Stimulated activated naive CD4-positive, alpha-beta T cell treated with Interleukin-2 at 50 U/mL for 16 hours (primary cell): ENCODE measurements around the gene SIGLEC12.
"Not testable (repeated sequence)": the region's sequence is repeated elsewhere in the genome, so short reads cannot be mapped to it uniquely, and the experiment has no call there.

ENCODE experiments used
- DNase-seq: peaks from one replicate; lab custom pipeline; 2025; lab: John Stamatoyannopoulos, UW

Gene SIGLEC12

GRCh38 chr19:51521781-51522180 is 20.2 kb upstream of the SIGLEC12 start:
- no peak for DNase-seq

GRCh38 chr19:51521357-51521756 is 19.8 kb upstream of the SIGLEC12 start:
- no peak for DNase-seq

GRCh38 chr19:51520728-51521127 is 19.1 kb upstream of the SIGLEC12 start:
- no peak for DNase-seq

- DNase-seq: no peak
Measured at GRCh38 chr19:51514866-51515481, 13.4 kb upstream of the SIGLEC12 start.

- no peak for DNase-seq
Measured at GRCh38 chr19:51513968-51514367, 12.4 kb upstream of the SIGLEC12 start.

GRCh38 chr19:51511353-51511752 is 9.8 kb upstream of the SIGLEC12 start:
- no peak for DNase-seq

GRCh38 chr19:51509823-51510660 is 8.4 kb upstream of the SIGLEC12 start:
- DNase-seq: no peak

GRCh38 chr19:51508059-51508733 is 6.6 kb upstream of the SIGLEC12 start:
- no peak for DNase-seq

- DNase-seq: no peak
Measured at GRCh38 chr19:51507640-51508058, 6.0 kb upstream of the SIGLEC12 start.

- DNase-seq: no peak
Measured at GRCh38 chr19:51507192-51507591, 5.6 kb upstream of the SIGLEC12 start.

- no peak for DNase-seq
Measured at GRCh38 chr19:51505904-51506303, 4.3 kb upstream of the SIGLEC12 start.

GRCh38 chr19:51503896-51504295 is 2.3 kb upstream of the SIGLEC12 start:
- no peak for DNase-seq

- DNase-seq: no peak
Measured at GRCh38 chr19:51503286-51503817, 1.8 kb upstream of the SIGLEC12 start.

- not testable (repeated sequence) for DNase-seq
Measured at GRCh38 chr19:51500931-51501330, 669 bp downstream of the SIGLEC12 start.

GRCh38 chr19:51497666-51498065 is 3.9 kb downstream of the SIGLEC12 start:
- no peak for DNase-seq

GRCh38 chr19:51493776-51494175 is 7.8 kb downstream of the SIGLEC12 start:
- DNase-seq: no peak

- no peak for DNase-seq
Measured at GRCh38 chr19:51491586-51491985, 10.0 kb downstream of the SIGLEC12 start.

- DNase-seq: no peak
Measured at GRCh38 chr19:51490676-51491075, 10.9 kb downstream of the SIGLEC12 start.

GRCh38 chr19:51489113-51489512 is 12.5 kb downstream of the SIGLEC12 start:
- no peak for DNase-seq

- DNase-seq: no peak
Measured at GRCh38 chr19:51488491-51488890, 13.1 kb downstream of the SIGLEC12 start.

- DNase-seq: no peak
Measured at GRCh38 chr19:51485960-51486660, 15.5 kb downstream of the SIGLEC12 start.

- no peak for DNase-seq
Measured at GRCh38 chr19:51480590-51480989, 21.0 kb downstream of the SIGLEC12 start.
